Activated CD4-positive, alpha-beta memory T cell treated with anti-CD3 and anti-CD28 coated beads, Interleukin-2, amount 10 ng/mL, durations not matched to agents 7 days and 5 days (primary cell): ENCODE measurements around the gene KCNN3. TPM values are rescaled to one million over a fixed set of nuclear protein-coding genes. Genes with fewer than 3 reads are reported as not detected.

ENCODE experiments used
- CTCF ChIA-PET: fragments of 350-600 bp; sonication (Branson Sonifier 250); formaldehyde crosslinking; loops from one replicate; lab custom pipeline; 2021; ENCODE audit warnings: antibody characterized with exemption, inconsistent platforms; lab: Charles Lee
- POLR2A ChIA-PET: fragments of 350-600 bp; sonication (Branson Sonifier 250); formaldehyde crosslinking; loops from one replicate; lab custom pipeline; 2021; ENCODE audit warnings: antibody characterized with exemption; lab: Charles Lee
- DNase-seq: peaks from one replicate; pipeline ENCODE4 v3.0.0-alpha.2; 2020
- H3K27ac Mint-ChIP-seq: one replicate; pipeline ENCODE4 v1.8.0; 2021; ENCODE audit warnings: mild to moderate bottlenecking, mixed read lengths
- H3K27me3 Mint-ChIP-seq: one replicate; pipeline ENCODE4 v1.8.0; 2021; ENCODE audit warnings: mixed read lengths
- H3K36me3 Mint-ChIP-seq: one replicate; pipeline ENCODE4 v1.8.0; 2021; ENCODE audit warnings: low read depth, mixed read lengths
- H3K4me1 Mint-ChIP-seq: one replicate; pipeline ENCODE4 v1.8.0; 2021; ENCODE audit warnings: mixed read lengths
- H3K4me3 Mint-ChIP-seq: one replicate; pipeline ENCODE4 v1.8.0; 2021; ENCODE audit warnings: mild to moderate bottlenecking, mixed read lengths
- H3K9me3 Mint-ChIP-seq: one replicate; pipeline ENCODE4 v1.8.0; 2021; ENCODE audit warnings: mixed read lengths
- total RNA-seq, 2 experiments: library from RNA; stranded (reverse); gene quantifications; one replicate each; pipeline ENCODE4 v1.2.3, GENCODE V29; 2021

KCNN3 gene
- total RNA-seq, 2 experiments from 2014 or later: 0.10 TPM; not detected in 1

- no peaks in the 10 kb centered on the region for H3K9me3 Mint-ChIP-seq
- no peaks in the 10 kb centered on the region for H3K4me1 Mint-ChIP-seq
- peaks cover 2% of the 10 kb centered on the region for H3K27me3 Mint-ChIP-seq
- no peak for DNase-seq
- CTCF ChIA-PET: no interaction called here
- POLR2A ChIA-PET: no interaction called here
- H3K4me3 Mint-ChIP-seq: no peak overlapping the region
- H3K27ac Mint-ChIP-seq: no peak overlapping the region
- H3K36me3 Mint-ChIP-seq: no peaks in the 10 kb centered on the region
Observed at GRCh38 chr1:154841384-154841783, 28.7 kb downstream of the KCNN3 start.

GRCh38 chr1:154840269-154841176 is 29.6 kb downstream of the KCNN3 start:
- DNase-seq: no peak
- ChIA-PET CTCF (no interaction called here), POLR2A (no interaction called here)
- Mint-ChIP-seq H3K27ac (no peak overlapping the region), H3K4me3 (no peak overlapping the region), H3K27me3 (peaks cover 7% of the 10 kb centered on the region), H3K9me3 (no peaks in the 10 kb centered on the region), H3K36me3 (no peaks in the 10 kb centered on the region), H3K4me1 (no peaks in the 10 kb centered on the region)

- H3K4me3 Mint-ChIP-seq: no peak overlapping the region
Observed at GRCh38 chr1:154839691-154840090, 30.4 kb downstream of the KCNN3 start.

GRCh38 chr1:154838988-154839387 is 31.1 kb downstream of the KCNN3 start:
- ChIA-PET CTCF (no interaction called here), POLR2A (no interaction called here)
- peaks cover 12% of the 10 kb centered on the region for H3K27me3 Mint-ChIP-seq
- DNase-seq: no peak
- no peak overlapping the region for H3K4me3 Mint-ChIP-seq
- H3K36me3 Mint-ChIP-seq: no peaks in the 10 kb centered on the region
- H3K9me3 Mint-ChIP-seq: no peaks in the 10 kb centered on the region
- no peaks in the 10 kb centered on the region for H3K4me1 Mint-ChIP-seq
- H3K27ac Mint-ChIP-seq: no peak overlapping the region

More at GRCh38 chr1:154839691-154840090, 30.4 kb downstream of the KCNN3 start:
- Mint-ChIP-seq H3K4me1 (no peaks in the 10 kb centered on the region), H3K27me3 (peaks cover 9% of the 10 kb centered on the region), H3K9me3 (no peaks in the 10 kb centered on the region), H3K36me3 (no peaks in the 10 kb centered on the region), H3K27ac (no peak overlapping the region)
- ChIA-PET CTCF (no interaction called here), POLR2A (no interaction called here)
- DNase-seq: no peak

GRCh38 chr1:154838461-154838860 is 31.6 kb downstream of the KCNN3 start:
- no peak overlapping the region for H3K4me3 Mint-ChIP-seq
- peaks cover 14% of the 10 kb centered on the region for H3K27me3 Mint-ChIP-seq
- H3K9me3 Mint-ChIP-seq: no peaks in the 10 kb centered on the region
- no peak overlapping the region for H3K27ac Mint-ChIP-seq
- CTCF ChIA-PET: no interaction called here
- no peaks in the 10 kb centered on the region for H3K4me1 Mint-ChIP-seq
- POLR2A ChIA-PET: no interaction called here
- no peak for DNase-seq
- H3K36me3 Mint-ChIP-seq: no peaks in the 10 kb centered on the region

- H3K27ac Mint-ChIP-seq: no peak overlapping the region
- H3K4me1 Mint-ChIP-seq: no peaks in the 10 kb centered on the region
- no peak overlapping the region for H3K4me3 Mint-ChIP-seq
- H3K36me3 Mint-ChIP-seq: no peaks in the 10 kb centered on the region
- CTCF ChIA-PET: no interaction called here
- DNase-seq: no peak
- peaks cover 16% of the 10 kb centered on the region for H3K27me3 Mint-ChIP-seq
- POLR2A ChIA-PET: no interaction called here
- H3K9me3 Mint-ChIP-seq: no peaks in the 10 kb centered on the region
Observed at GRCh38 chr1:154837672-154838171, 32.4 kb downstream of the KCNN3 start.

GRCh38 chr1:154837034-154837671 is 32.9 kb downstream of the KCNN3 start:
- no peaks in the 10 kb centered on the region for H3K9me3 Mint-ChIP-seq
- DNase-seq: no peak
- H3K27me3 Mint-ChIP-seq: peaks cover 16% of the 10 kb centered on the region
- no peaks in the 10 kb centered on the region for H3K36me3 Mint-ChIP-seq
- H3K4me3 Mint-ChIP-seq: no peak overlapping the region
- H3K27ac Mint-ChIP-seq: no peak overlapping the region
- H3K4me1 Mint-ChIP-seq: no peaks in the 10 kb centered on the region
- ChIA-PET CTCF (interaction anchor here (0.9 kb wide), 1 partner anchor 12 kb away, joined by 3 read pairs; no protein-coding TSS in a partner anchor), POLR2A (no interaction called here)

GRCh38 chr1:154835531-154836324 is 34.4 kb downstream of the KCNN3 start:
- H3K4me1 Mint-ChIP-seq: no peaks in the 10 kb centered on the region
- no peak overlapping the region for H3K4me3 Mint-ChIP-seq
- no peak for DNase-seq
- peaks cover 16% of the 10 kb centered on the region for H3K27me3 Mint-ChIP-seq
- no peaks in the 10 kb centered on the region for H3K9me3 Mint-ChIP-seq
- H3K36me3 Mint-ChIP-seq: no peaks in the 10 kb centered on the region
- ChIA-PET POLR2A (no interaction called here), CTCF (no interaction called here)
- H3K27ac Mint-ChIP-seq: no peak overlapping the region

- Mint-ChIP-seq H3K27ac (no peak overlapping the region), H3K36me3 (no peaks in the 10 kb centered on the region), H3K27me3 (peaks cover 16% of the 10 kb centered on the region), H3K4me1 (no peaks in the 10 kb centered on the region), H3K4me3 (no peak overlapping the region), H3K9me3 (no peaks in the 10 kb centered on the region)
- POLR2A ChIA-PET: no interaction called here
- no peak for DNase-seq
- CTCF ChIA-PET: no interaction called here
Observed at GRCh38 chr1:154833841-154834240, 36.2 kb downstream of the KCNN3 start.

GRCh38 chr1:154833209-154833608 is 36.9 kb downstream of the KCNN3 start:
- H3K4me1 Mint-ChIP-seq: no peaks in the 10 kb centered on the region
- POLR2A ChIA-PET: no interaction called here
- no peak overlapping the region for H3K4me3 Mint-ChIP-seq
- peaks cover 16% of the 10 kb centered on the region for H3K27me3 Mint-ChIP-seq
- H3K9me3 Mint-ChIP-seq: no peaks in the 10 kb centered on the region
- no peaks in the 10 kb centered on the region for H3K36me3 Mint-ChIP-seq
- CTCF ChIA-PET: no interaction called here
- no peak overlapping the region for H3K27ac Mint-ChIP-seq
- no peak for DNase-seq

GRCh38 chr1:154832384-154832783 is 37.7 kb downstream of the KCNN3 start:
- Mint-ChIP-seq H3K27ac (no peak overlapping the region), H3K36me3 (no peaks in the 10 kb centered on the region), H3K27me3 (peaks cover 16% of the 10 kb centered on the region), H3K9me3 (no peaks in the 10 kb centered on the region), H3K4me1 (no peaks in the 10 kb centered on the region), H3K4me3 (no peak overlapping the region)
- ChIA-PET CTCF (no interaction called here), POLR2A (no interaction called here)
- no peak for DNase-seq

- Mint-ChIP-seq H3K27me3 (peaks cover 17% of the 10 kb centered on the region), H3K36me3 (no peaks in the 10 kb centered on the region), H3K27ac (no peak overlapping the region), H3K9me3 (no peaks in the 10 kb centered on the region), H3K4me3 (no peak overlapping the region), H3K4me1 (no peaks in the 10 kb centered on the region)
- DNase-seq: no peak
- POLR2A ChIA-PET: no interaction called here
- CTCF ChIA-PET: no interaction called here
Observed at GRCh38 chr1:154831462-154831861, 38.6 kb downstream of the KCNN3 start.

GRCh38 chr1:154829062-154829461 is 41.0 kb downstream of the KCNN3 start:
- CTCF ChIA-PET: interaction anchor here (1.0 kb wide), 1 partner anchor 9 kb away, joined by 3 read pairs; no protein-coding TSS in a partner anchor
- POLR2A ChIA-PET: no interaction called here
- H3K27ac Mint-ChIP-seq: no peak overlapping the region

More at GRCh38 chr1:154829062-154829461, 41.0 kb downstream of the KCNN3 start:
- DNase-seq: no peak
- H3K4me3 Mint-ChIP-seq: no peak overlapping the region
- no peaks in the 10 kb centered on the region for H3K4me1 Mint-ChIP-seq
- no peaks in the 10 kb centered on the region for H3K9me3 Mint-ChIP-seq
- H3K36me3 Mint-ChIP-seq: no peaks in the 10 kb centered on the region
- H3K27me3 Mint-ChIP-seq: peaks cover 5% of the 10 kb centered on the region
